ENCODE data around the gene TSC22D1.

GRCh38 chr13:44555207-44555606 lies 20.9 kb downstream of the TSC22D1 start:
- TF ChIP-seq, protein P1, sequence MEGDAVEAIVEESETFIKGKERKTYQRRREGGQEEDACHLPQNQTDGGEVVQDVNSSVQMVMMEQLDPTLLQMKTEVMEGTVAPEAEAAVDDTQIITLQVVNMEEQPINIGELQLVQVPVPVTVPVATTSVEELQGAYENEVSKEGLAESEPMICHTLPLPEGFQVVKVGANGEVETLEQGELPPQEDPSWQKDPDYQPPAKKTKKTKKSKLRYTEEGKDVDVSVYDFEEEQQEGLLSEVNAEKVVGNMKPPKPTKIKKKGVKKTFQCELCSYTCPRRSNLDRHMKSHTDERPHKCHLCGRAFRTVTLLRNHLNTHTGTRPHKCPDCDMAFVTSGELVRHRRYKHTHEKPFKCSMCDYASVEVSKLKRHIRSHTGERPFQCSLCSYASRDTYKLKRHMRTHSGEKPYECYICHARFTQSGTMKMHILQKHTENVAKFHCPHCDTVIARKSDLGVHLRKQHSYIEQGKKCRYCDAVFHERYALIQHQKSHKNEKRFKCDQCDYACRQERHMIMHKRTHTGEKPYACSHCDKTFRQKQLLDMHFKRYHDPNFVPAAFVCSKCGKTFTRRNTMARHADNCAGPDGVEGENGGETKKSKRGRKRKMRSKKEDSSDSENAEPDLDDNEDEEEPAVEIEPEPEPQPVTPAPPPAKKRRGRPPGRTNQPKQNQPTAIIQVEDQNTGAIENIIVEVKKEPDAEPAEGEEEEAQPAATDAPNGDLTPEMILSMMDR (IDR thresholded peaks at IDR 0.05) = no peak
- TF ChIP-seq POLR2A (IDR thresholded peaks at IDR 0.05) = no peak
